ENCODE data around the gene BFSP2. TPM values are rescaled to one million over a fixed set of nuclear protein-coding genes. Genes with fewer than 3 reads are reported as not detected.

The BFSP2 gene
- total and polyA plus RNA-seq, 2 of the 13 experiments (the other 11 are each of a cell fraction or from before 2014, with no cell fraction given), result not detected

- Histone ChIP-seq H3K27me3 (ENCODE audit: control insufficient read depth in 1 of 2, insufficient read depth in 2 of 2, low read length in 2 of 2) (peaks cover 0 to 7% of the 10 kb centered on the region in 2 experiments; a peak in 2 of 5 replicates), H3K79me2 (ENCODE audit: insufficient read depth, low read length) (no peaks in the 10 kb centered on the region), H3K36me3 (replicated peaks in 1 of 2; ENCODE audit: control insufficient read depth in 1 of 2, insufficient read depth in 2 of 2, low read length in 2 of 2) (no peaks in the 10 kb centered on the region), H3K4me3 (replicated peaks in 1 of 3; ENCODE audit: insufficient read depth in 1 of 3, low read depth in 2 of 3, low read length in 3 of 3) (no peak overlapping the region), H3K27ac (ENCODE audit: extremely low read length, insufficient read depth, low read length) (no peak overlapping the region), H4K20me1 (ENCODE audit: insufficient read depth, low read length) (no peaks in the 10 kb centered on the region), H3K4me1 (ENCODE audit: insufficient read depth, low read length) (peaks cover 13% of the 10 kb centered on the region), H3K9ac (ENCODE audit: insufficient read depth, low read depth, low read length) (no peak overlapping the region), H3K4me2 (ENCODE audit: low read depth, low read length) (no peak overlapping the region), H3K9me3 (ENCODE audit: low read length) (no peaks in the 10 kb centered on the region), H2AFZ (ENCODE audit: low read length) (no peak overlapping the region)
- WGBS (ENCODE audit: low lambda C conversion rate), result 28% methylated on average over 4 of the region's 4 CpGs
- no TSS peak for BruUV-seq (replicated peaks)
- FAIRE-seq, result no peak
- peak; percentile 28 for DNase-seq (ENCODE audit: low spot score)
- intact Hi-C loops (cut with micrococcal nuclease; ENCODE audit: unreplicated experiment) (loop anchor here (5.0 kb wide), 2 partner anchors 214 to 579 kb away; no protein-coding TSS in a partner anchor), in situ Hi-C loops (cut with HindIII; ENCODE audit: extremely low pct_ligation_motif_present, low pct_unique_long_range_greater_than_20kb) (loop anchor here (5.0 to 25.0 kb wide), 2 partner anchors 339 to 844 kb away; no protein-coding TSS in a partner anchor)
- no peak; the same call in 2 of the 3 replicates for ATAC-seq
- TF ChIP-seq NR2F2 (IDR thresholded peaks at IDR 0.05; ENCODE audit: borderline replicate concordance, low read depth) (no peak), YEATS2 (CRISPR knock-in tag; IDR thresholded peaks at IDR 0.05; ENCODE audit: borderline replicate concordance) (no peak), HNF4A (CRISPR knock-in tag; IDR thresholded peaks at IDR 0.05) (peak; percentile 33), ZNF281 (CRISPR knock-in tag; IDR thresholded peaks at IDR 0.05; ENCODE audit: borderline replicate concordance) (peak; percentile 39; the same call in 1 of the 2 replicates), THYN1 (CRISPR knock-in tag; IDR thresholded peaks at IDR 0.05; ENCODE audit: borderline replicate concordance, low read depth) (no peak)
- ChIA-PET POLR2A (no interaction called here), CTCF (ENCODE audit: low intra/inter-chr PET ratio, low total read pairs) (no interaction called here)
Measured at GRCh38 chr3:133381346-133382109, 18.3 kb upstream of the BFSP2 start.
